MCF 10A (cell line): ENCODE measurements around the gene ECEL1. TPM values are rescaled to one million over a fixed set of nuclear protein-coding genes. Genes with fewer than 3 reads are reported as not detected.

Experiments
- BruUV-seq: library from RNA; stranded (reverse); fragments of 400-500 nt; replicated peaks from 2 replicates; lab custom pipeline; 2021; lab: Mats Ljungman, UMichigan
- CTCF ChIA-PET: fragments of 300-600 bp; sonication (Branson Sonifier 250); formaldehyde crosslinking; extraction: SDS; loops from one replicate; lab custom pipeline; 2021; ENCODE audit warnings: antibody characterized with exemption, inconsistent platforms; lab: Yijun Ruan, JAX
- POLR2A ChIA-PET: fragments of 300-600, 350-650 bp; sonication (Branson Sonifier 250); formaldehyde crosslinking; extraction: SDS; loops from one replicate; lab custom pipeline; 2020; ENCODE audit warnings: antibody characterized with exemption, inconsistent platforms; lab: Yijun Ruan, JAX
- DNase-seq: peaks from one replicate; pipeline ENCODE4 v3.0.0-alpha.2; 2018; ENCODE audit not compliant: unreplicated experiment
- H3K27ac Mint-ChIP-seq: one replicate; pipeline ENCODE4 v1.8.0; 2022; ENCODE audit warnings: mild to moderate bottlenecking, low read depth, mixed read lengths; ENCODE audit not compliant: unreplicated experiment
- H3K27me3 Mint-ChIP-seq: one replicate; pipeline ENCODE4 v1.8.0; 2022; ENCODE audit warnings: mixed read lengths; ENCODE audit not compliant: insufficient read depth, unreplicated experiment
- H3K36me3 Mint-ChIP-seq: one replicate; pipeline ENCODE4 v1.8.0; 2022; ENCODE audit warnings: mild to moderate bottlenecking, moderate library complexity, mixed read lengths; ENCODE audit not compliant: insufficient read depth, unreplicated experiment
- H3K4me1 Mint-ChIP-seq: one replicate; pipeline ENCODE4 v1.8.0; 2022; ENCODE audit warnings: mixed read lengths; ENCODE audit not compliant: insufficient read depth, unreplicated experiment
- H3K4me3 Mint-ChIP-seq: one replicate; pipeline ENCODE4 v1.8.0; 2022; ENCODE audit warnings: mild to moderate bottlenecking, moderate library complexity, mixed read lengths; ENCODE audit not compliant: unreplicated experiment
- H3K9me3 Mint-ChIP-seq: one replicate; pipeline ENCODE4 v1.8.0; 2022; ENCODE audit warnings: mixed read lengths; ENCODE audit not compliant: unreplicated experiment
- CTCF ChIP-seq: fragments of 200-600 bp; IDR thresholded peaks from one replicate; pipeline ENCODE4 v1.8.0; 2022; ENCODE audit warnings: antibody characterized with exemption, mild to moderate bottlenecking; ENCODE audit not compliant: unreplicated experiment
- intact Hi-C: fragments of 100-400 bp; cut with micrococcal nuclease; formaldehyde crosslinking; loops from 2 replicates; pipeline ENCODE4 v1.14.1; 2022
- total RNA-seq: library from RNA; stranded (reverse); gene quantifications from 2 replicates; pipeline ENCODE4 v1.2.3, GENCODE V29; 2022

ECEL1 gene
- total RNA-seq, 1 experiment from 2014 or later, result not detected

- H3K4me1 Mint-ChIP-seq, result no peaks in the 10 kb centered on the region
- no peaks in the 10 kb centered on the region for H3K36me3 Mint-ChIP-seq
- CTCF ChIA-PET, result no interaction called here
- POLR2A ChIA-PET, result interaction anchor here (0.6 kb wide), 1 partner anchor 20 kb away, joined by 4 read pairs; no protein-coding TSS in a partner anchor
- H3K27ac Mint-ChIP-seq, result no peak overlapping the region
- TF ChIP-seq CTCF, result no peak
- no peak for DNase-seq
- intact Hi-C loops, result no loop called here
- peaks cover 33% of the 10 kb centered on the region for H3K27me3 Mint-ChIP-seq
- BruUV-seq, result no TSS peak
- H3K4me3 Mint-ChIP-seq, result no peak overlapping the region
- H3K9me3 Mint-ChIP-seq, result no peaks in the 10 kb centered on the region
Observed at GRCh38 chr2:232484628-232485347, 2.8 kb downstream of the ECEL1 start.

GRCh38 chr2:232483923-232484627 is 3.6 kb downstream of the ECEL1 start:
- TF ChIP-seq CTCF, result no peak
- Mint-ChIP-seq H3K4me3 (no peak overlapping the region), H3K4me1 (no peaks in the 10 kb centered on the region), H3K9me3 (no peaks in the 10 kb centered on the region), H3K27me3 (peaks cover 32% of the 10 kb centered on the region), H3K27ac (no peak overlapping the region), H3K36me3 (no peaks in the 10 kb centered on the region)
- CTCF ChIA-PET, result no interaction called here
- DNase-seq, result no peak
- POLR2A ChIA-PET, result no interaction called here
- intact Hi-C loops, result no loop called here
- BruUV-seq, result no TSS peak

GRCh38 chr2:232483311-232483922 is 4.2 kb downstream of the ECEL1 start:
- intact Hi-C loops, result no loop called here
- Mint-ChIP-seq H3K36me3 (no peaks in the 10 kb centered on the region), H3K9me3 (no peaks in the 10 kb centered on the region), H3K27ac (no peak overlapping the region), H3K4me1 (no peaks in the 10 kb centered on the region), H3K4me3 (no peak overlapping the region), H3K27me3 (peaks cover 25% of the 10 kb centered on the region)
- no peak for DNase-seq
- no TSS peak for BruUV-seq
- TF ChIP-seq CTCF, result no peak
- POLR2A ChIA-PET, result no interaction called here
- CTCF ChIA-PET, result no interaction called here
